ENCODE results near the gene FRS3. TPM values are rescaled to one million over a fixed set of nuclear protein-coding genes. Genes with fewer than 3 reads are reported as not detected.
"Not testable (repeated sequence)": the region's sequence is repeated elsewhere in the genome, so short reads cannot be mapped to it uniquely, and the experiment has no call there.

FRS3 gene, protein sequence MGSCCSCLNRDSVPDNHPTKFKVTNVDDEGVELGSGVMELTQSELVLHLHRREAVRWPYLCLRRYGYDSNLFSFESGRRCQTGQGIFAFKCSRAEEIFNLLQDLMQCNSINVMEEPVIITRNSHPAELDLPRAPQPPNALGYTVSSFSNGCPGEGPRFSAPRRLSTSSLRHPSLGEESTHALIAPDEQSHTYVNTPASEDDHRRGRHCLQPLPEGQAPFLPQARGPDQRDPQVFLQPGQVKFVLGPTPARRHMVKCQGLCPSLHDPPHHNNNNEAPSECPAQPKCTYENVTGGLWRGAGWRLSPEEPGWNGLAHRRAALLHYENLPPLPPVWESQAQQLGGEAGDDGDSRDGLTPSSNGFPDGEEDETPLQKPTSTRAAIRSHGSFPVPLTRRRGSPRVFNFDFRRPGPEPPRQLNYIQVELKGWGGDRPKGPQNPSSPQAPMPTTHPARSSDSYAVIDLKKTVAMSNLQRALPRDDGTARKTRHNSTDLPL
- total RNA-seq (2014; rRNA removed; shearing (Covaris generic)) = 1.5 and 1.9 TPM in 2 replicates
- 4.4 and 7.1 TPM in 2 replicates for polyA plus RNA-seq (2015; cell fraction: cytosol; rRNA removed)
- 6.9 and 9.9 TPM in 2 replicates for polyA plus RNA-seq (2015; cell fraction: nucleus; rRNA removed)

DNA sequence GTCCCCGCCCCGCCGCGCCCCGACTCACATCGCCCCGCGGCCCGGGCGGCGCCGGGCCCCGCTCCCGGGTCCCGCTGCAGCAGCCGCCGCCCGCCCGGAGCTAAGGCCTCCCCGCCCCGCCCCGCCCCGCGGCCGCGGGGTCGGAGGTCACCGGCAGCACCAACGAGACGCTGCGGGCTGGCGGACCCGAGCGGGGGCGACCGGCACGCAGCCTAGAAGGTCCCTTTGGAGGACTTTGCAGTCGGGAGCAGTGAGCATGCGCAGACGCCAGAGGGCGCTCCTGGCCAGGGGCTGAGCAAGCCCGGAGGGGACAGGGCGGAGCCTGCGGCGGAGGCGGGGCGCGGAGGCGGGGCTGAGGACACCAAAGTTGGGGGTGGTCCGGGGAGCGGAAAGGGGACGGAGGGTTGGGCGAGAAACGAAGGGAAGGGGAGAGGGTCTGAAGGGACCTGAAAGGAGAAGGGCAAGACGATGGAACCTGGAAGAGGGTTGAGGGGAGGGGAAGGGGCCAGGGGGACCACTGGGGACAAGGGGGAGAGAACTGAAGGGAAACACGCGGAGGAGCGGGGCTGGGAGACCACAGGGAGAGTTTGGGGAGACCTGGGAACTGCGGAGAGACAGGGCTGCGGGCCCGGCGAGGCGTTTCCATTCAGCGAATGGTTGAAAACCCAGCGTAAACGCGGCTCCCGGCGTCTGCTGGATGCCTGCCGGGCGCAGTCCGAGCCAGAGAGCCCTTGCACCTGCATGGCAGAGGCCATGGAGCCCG is at the start of gene FRS3:
FRS3 (minus strand) TSS at position 113 of the 763 bp plus-strand sequence. CDS start 2,913 bp downstream, outside the sequence.
- DNase-seq (ENCODE audit: low read depth) = peak; percentile 88

DNA sequence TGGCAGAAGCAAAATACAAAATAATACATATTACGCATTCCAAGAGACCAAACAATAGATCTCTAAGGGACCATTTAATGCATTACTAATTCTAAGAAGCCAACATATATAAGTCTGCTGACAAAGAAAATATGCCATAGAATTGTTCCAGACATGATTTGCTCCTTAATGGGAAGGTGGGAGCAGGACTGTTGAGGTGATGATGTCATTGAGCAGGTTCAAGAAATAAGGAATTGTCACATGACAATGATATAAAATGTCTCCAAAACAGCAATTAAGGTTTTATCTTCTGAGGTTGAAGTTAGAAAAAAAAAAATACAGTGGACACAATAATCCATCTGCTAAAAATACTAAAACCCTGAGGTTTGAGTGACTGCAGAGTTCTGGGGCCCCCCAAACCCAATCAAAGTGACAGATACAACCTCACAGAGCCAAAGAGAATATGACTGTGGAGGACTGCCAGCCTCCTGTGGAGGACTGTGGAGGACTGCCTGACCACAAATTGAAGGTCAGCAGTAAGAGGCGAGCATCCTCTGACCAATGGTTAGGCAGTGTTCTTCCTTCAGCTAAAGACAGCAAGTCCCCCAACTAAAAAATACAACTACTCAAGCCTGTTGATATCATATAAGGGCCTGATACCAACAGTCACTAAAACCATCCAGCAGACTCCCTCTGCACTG is 46.8 kb upstream of the FRS3 start:
- DNase-seq (ENCODE audit: low read depth) = no peak

DNA sequence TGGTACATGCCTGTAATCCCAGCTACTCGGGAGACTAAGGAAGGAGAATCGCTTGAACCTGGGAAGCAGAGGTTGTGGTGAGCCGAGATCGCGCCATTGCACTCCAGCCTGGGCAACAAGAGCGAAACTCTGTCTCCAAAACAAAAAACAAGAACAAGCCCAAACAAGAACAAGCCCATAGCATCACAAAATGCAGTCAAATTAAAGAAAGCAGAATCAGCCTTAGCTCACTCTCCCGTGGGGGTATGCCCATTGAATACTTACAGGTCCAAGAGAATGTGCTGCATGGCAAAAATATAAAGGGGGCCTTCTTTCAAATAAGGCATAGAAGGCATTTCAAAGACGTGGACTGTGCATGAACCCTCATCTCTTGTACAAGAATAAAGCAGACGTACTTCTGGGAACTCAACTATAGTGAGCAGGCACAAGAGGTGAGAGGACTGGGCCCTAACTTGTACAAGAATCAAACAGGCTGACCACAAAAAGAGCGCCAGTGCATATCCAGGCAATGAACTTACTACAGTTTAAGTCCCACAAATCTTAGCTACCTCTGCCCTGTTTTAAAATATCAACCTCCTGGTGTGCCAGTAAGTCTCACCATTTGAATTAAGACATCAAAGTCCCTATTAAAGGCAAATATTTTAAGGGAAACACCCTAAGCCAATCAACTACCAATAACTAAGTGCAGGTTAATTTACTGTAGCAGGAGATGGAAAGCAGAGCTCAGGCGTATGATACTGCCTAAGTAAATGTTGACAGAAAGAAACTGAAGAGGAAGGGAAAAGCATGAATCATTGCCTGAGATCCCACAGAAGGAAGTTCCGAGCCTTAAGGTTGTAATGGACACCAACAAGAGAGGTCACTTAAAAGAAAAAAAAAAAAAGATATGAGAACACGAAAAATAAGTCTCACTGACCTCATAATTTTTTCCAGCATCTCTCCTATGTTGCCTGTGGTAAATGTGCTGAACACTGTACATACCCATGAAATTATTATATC is 45.2 kb upstream of the FRS3 start:
- peak; percentile 90 for DNase-seq (ENCODE audit: low read depth)

DNA sequence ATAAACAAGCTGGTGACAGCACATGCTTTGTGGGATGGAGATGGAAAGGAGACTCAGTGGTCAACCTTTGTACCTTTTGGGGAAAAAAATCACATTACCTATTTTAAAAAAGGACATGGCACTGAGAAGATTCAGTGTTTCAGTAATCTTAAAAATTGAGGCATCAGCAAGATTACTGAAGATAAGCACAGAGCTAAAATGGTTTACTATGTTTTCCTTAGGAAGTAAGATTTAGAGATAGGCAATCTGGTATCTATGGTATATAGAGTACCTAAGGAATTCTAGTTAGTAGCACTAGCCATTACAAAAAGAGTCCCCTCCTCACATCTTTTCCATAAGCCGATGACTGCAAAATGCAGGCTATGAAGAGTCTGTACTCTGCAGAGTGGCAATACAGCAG is 43.5 kb upstream of the FRS3 start:
- DNase-seq (ENCODE audit: low read depth) = no peak

DNA sequence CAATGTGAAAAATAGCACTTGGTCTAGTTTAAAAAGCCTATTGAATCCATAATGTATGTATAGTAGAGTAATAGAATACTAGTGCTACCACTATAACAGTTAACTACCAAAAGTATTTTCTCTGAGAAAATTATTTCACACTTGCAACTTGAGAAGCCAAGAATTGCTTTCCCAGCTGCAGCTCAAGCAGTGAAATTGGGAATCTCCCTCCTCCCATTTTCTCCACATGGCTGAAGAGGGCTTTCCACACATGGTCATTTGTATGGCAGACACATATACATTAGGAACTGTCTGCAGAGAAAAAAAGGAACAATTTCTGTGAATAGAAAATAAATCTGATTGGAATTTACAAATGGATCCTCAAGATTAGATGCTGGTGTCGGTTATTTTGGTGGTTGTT is 42.3 kb upstream of the FRS3 start:
- DNase-seq (ENCODE audit: low read depth) = no peak

DNA sequence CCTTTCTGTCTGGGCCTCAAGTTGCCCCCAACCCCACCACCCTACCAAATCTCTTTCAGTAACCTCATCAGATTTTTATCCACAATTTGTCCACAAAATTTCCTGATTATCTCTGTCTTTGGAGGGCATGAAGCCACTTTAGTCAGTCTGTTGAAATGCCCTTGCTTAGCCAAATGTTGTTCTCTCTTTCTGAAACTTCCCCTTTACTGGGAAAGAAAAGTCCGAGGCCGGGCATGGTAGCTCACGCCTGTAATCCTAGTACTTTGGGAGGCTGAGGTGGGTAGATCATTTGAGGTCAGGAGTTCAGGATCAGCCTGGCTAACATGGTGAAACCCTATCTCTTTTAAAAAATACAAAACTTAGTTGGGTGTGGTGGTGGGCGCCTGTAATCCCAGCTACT is 41.6 kb upstream of the FRS3 start:
- no peak for DNase-seq (ENCODE audit: low read depth)

DNA sequence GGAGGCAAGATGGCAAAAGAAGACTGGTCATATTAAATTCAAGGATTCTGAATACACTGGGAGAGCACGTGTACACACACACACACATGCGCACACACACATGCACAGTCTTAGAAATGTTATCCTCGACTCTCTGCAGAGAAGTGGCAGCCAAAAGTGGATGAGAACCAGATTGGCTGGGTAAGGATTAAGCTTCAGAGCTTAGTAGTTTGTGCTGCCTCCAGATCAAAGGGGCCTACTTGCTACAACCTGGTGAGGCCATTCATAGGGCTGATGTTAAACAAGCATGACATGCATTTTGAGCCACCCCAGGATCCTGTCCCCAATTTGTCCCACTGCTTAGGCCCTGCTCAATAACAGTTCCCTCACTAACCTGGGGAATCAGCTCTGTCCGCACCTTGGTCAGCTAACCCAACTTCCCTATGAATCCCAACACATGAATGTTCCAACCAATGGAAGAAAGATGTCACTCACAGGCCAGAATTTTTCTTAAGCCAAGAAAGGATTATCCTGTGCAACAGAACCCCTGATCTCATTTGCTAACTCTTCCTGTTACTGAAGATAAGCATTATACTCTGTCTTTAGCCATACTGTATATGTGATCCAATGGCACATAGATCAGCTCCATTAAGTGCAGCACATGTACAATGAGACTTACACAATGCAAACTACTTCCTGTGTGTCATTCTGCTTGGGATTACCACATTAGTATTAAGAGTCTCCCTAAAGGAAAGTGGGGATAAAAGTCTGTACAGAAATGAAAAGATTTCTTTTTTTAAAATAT is 38.8 kb upstream of the FRS3 start:
- peak; percentile 24 for DNase-seq (ENCODE audit: low read depth)

DNA sequence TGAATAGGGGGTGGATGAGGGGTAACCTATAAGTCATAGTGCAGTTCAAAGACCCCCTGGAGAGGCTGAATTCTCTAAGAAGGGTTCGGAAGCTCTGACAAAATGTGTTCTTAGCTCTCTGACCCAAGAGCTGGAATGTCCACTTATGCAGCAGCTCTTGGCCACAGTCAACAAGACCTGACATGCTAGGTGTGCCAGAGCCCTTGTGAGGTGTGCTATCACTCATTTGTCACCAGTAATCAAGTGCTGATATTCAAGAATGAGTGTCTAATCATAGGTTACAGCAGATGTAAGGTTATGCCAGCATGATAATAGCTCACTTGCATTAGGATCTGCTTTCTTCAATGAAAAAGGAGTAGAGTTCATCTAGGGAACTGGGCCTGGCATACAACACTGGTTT is 35.9 kb upstream of the FRS3 start:
- DNase-seq (ENCODE audit: low read depth) = no peak

DNA sequence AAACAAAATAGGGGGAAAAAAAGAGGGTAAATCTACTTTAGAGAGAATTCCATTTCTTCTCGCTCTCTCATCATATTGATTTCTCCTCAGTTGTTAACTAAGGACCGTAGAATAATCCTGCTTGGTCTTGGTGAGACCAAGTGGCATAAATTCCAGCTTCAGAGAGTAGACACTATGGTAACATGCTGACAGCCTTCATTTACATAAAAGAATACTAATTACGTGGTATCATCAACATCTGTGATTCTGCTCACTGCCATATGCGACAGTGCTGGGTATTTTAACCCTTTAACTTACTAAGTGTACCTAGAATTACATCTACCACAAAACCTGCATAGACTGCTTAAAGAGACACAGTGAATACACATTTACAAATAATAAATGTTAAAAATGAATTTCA is 34.9 kb upstream of the FRS3 start:
- DNase-seq (ENCODE audit: low read depth) = no peak

DNA sequence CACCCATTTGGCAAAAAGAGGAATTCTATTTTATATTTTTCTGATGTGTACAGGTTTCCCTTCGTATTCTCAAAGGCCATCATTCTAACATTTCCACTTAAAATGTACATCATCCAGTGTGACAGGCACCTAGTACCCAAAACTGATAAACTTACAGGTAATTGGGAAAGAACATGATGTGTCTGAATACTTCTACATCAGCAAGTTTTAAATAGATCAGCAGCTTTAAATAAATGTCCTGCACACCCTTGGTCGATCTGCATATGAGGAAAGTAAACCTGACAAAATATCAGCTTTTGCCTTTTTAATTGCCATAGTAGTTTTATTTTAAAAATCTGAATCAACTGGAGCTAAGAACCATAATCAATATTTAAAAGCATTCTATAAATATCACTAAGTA is 34.3 kb upstream of the FRS3 start:
- no peak for DNase-seq (ENCODE audit: low read depth)

DNA sequence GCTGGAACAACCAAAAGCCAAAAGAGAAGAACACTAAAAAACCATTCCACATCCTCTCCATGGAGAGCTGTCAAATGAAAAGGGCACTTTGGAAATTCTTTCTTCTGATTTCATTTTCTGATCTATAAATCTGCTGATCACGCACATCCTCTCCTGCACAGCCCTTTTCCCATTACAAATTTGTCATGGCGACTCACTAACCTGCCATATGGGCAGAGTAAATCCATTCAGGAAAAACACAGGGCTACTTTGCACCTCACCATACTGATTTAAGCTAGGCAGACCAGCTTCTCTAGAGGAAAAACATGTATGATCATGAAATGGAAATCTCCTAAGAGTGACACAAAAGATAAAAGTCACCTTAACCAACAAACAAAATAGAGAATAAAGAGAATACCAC is 33.8 kb upstream of the FRS3 start:
- DNase-seq (ENCODE audit: low read depth) = no peak

DNA sequence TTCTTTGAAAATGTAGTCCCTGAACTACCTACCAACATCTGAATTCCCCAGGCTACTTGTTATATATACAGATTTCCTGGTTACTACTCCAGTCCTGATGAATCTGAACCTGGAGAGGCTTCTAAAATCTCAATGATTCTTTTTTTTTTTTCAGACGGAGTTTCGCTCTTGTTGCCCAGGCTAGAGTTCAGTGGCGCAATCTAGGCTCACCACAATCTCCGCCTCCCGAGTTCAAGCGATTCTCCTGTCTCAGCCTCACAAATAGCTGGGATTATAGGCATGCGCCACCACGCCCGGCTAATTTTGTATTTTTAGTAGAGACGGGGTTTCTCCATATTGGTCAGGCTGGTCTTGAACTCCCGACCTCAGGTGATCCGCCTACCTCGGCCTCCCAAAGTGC is 32.2 kb upstream of the FRS3 start:
- not testable (repeated sequence) for DNase-seq (ENCODE audit: low read depth)

DNA sequence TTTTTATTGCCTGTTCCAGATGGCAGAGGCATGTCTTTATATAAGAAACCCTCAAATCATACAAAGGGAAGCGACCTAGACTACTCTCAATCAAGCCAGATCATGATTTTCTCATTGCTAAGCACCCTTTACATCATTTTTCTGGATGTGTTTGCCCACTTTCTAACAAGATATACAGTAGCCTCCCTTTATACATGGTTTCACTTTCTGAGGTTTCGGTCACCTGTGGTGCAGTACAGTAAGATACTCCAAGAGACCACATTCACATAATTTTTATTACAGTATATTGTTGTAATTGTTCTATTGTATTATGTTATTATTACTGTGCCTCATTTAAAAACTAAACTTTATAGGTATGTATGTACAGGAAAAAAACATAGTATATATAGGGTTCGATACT is 31.4 kb upstream of the FRS3 start:
- no peak for DNase-seq (ENCODE audit: low read depth)

DNA sequence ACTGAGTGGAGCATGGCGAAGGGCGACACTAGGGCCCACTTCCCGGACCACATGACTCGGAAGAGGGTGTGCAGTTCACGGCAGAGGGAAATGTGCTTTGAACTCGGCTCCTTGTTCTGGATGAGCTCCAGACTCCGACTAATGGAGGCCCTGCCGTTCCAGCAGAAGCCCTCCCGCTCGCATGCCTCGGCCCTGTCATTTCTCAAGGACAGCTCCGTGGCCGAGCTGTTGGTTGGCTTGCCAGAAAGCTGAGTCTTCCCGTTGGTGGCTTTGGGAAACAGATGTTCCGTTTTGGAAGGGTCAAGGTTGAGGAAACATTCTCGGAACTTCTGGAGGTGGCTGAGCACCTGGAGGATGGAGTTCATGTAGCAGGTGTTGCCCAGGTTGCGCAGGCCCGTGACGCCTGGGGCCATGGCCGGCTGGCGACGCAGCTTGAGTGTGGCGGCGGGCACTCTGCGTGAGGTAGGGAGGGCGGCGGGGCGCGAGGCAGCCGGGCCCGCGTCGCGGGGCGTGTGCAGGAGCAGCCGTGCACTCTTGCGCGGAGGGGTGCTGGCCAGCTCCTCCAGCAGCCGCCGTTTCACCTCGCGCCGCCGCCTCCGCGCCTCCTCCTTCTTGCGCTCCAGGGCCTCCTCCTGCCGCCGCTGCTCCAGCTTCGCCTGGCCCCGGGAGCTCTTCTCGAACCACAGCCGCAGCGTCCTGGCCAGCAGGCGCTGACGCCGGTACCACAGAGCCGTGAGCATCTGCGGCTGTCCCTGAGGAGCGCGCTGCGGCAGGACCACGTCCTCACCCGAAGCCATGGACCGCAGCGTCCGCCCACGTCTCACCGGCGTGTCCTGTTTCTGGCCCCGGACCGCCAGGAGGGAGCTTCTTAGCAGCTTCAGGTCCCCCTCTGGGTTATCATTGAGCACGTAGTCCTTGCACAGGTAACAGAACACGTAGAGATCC is 26.4 kb upstream of the FRS3 start:
- no peak for DNase-seq (ENCODE audit: low read depth)

DNA sequence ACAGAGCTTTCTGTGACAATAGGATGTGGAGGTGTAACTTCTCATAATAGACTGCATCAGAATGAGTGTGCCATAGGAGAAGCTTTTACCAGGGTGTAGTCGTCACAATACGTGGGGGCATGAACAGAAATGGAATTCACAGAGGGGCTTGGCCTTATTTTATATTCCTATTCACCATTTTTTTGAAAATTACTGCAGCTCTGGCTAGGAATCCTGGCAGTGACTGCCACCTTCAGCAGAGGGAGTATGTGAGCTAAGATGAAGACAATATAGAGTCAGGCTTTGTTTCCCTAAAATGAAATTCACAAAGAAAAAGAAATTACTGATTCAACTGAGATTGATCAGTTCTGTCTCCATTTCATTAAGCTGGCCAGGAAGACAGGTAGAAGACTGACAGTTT is 21.7 kb upstream of the FRS3 start:
- no peak for DNase-seq (ENCODE audit: low read depth)

DNA sequence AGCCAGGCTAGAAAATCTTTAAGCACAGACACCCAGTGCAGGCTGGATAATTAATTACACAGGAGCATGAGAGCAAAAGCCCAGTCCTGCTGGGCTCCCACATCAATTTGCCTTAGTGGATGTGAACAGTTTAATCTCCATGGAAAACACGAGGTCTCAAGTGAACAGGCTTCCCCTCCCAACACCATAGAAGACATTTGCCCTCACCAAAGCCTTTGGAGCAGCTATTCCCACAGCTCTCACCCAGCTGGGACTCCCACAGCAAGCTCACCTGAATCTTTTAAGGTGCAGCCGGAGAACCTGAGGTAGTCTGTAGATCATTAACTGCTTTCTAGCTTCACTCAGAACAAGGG is 19.8 kb upstream of the FRS3 start:
- DNase-seq (ENCODE audit: low read depth) = no peak

DNA sequence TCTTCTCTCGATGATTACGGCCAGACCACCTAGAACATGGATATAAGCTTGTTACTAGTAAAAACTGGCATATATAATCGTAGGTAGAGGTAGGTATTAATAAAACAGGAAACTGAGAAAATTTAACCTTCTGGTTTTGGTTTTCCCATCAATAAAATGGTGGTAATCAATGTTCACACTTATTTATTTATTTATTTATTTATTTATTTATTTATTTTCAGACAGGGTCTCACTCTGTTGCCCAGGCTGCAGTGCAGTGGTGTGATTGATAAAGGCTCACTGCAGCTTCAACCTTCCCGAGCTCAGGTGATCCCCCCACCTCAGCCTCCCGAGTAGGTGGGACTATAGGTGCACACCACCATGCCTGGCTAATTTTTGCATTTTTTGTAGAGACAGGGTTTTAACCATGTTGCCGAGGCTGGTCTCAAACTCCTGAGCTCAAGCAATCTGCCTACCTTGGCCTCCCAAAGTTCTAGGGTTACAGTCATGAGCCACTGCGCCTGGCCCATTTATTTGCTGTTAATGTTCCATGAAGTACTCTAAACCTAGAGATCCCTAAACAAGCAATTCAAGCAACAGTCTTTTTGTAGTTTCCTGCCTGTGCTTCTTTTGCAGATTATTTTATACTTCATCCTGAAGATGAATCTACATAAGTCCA is 19.3 kb upstream of the FRS3 start:
- DNase-seq (ENCODE audit: low read depth) = no peak

DNA sequence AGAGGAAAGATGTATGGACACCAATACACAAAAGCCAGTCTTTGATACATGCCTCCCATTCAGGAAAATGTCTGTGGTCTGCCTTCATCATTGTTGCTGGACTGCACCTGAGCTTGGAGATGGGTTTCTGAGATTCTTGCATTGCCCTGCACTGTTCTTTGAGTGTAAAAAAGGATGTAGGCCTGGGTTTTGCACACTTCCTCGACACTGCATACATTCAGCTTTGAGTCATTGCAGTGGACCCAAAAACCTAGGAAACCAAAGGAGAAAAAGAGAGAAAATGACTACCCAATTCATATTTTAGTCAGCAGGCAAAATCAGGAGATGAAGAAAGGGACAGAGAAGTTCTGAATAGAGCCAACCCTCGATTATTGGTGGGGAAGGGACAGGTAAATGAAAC is 16.8 kb upstream of the FRS3 start:
- DNase-seq (ENCODE audit: low read depth) = no peak

All from HT1080 (cell line).